CD14-positive monocyte (primary cell): ENCODE results near the gene TOR1B. TPM values are rescaled to one million over a fixed set of nuclear protein-coding genes. Genes with fewer than 3 reads are reported as not detected.

Source experiments
- DNase-seq, 3 donors: peaks; one replicate each; pipeline ENCODE4 v3.0.0-alpha.2; 2011 to 2022
- H2AFZ ChIP-seq: 2 replicates; pipeline ENCODE4 v1.6.0; 2012; ENCODE audit warnings: mild to moderate bottlenecking, low read depth, low read length, inconsistent platforms; ENCODE audit not compliant: insufficient read depth, poor library complexity, severe bottlenecking
- H3K27ac ChIP-seq, 2 donors: 1 replicate in 1 of 2; 2 replicates in 1 of 2; pipeline ENCODE4 v1.5.1; 2012 to 2013; ENCODE audit warnings: low read length in 2 of 2, control low read depth in 1 of 2, inconsistent platforms in 1 of 2, low read depth in 1 of 2, mild to moderate bottlenecking in 1 of 2
- H3K27me3 ChIP-seq, 2 donors: one replicate each; pipeline versions ENCODE4 v1.6.0 to v1.6.1; 2011 to 2013; ENCODE audit warnings: low read length in 2 of 2; ENCODE audit not compliant: control insufficient read depth in 2 of 2, insufficient read depth in 2 of 2
- H3K36me3 ChIP-seq, 2 donors: replicated peaks in 1 of 2; 1 replicate in 1 of 2; 2 replicates in 1 of 2; pipeline versions ENCODE4 v1.5.1 to v1.6.1; 2012 to 2013; ENCODE audit warnings: low read length in 2 of 2, control low read depth in 1 of 2, inconsistent platforms in 1 of 2, mild to moderate bottlenecking in 1 of 2; ENCODE audit not compliant: insufficient read depth in 2 of 2, control insufficient read depth in 1 of 2
- H3K4me1 ChIP-seq, 2 donors: 1 replicate in 1 of 2; 2 replicates in 1 of 2; pipeline versions ENCODE4 v1.5.1 to v1.6.1; 2012 to 2013; ENCODE audit warnings: low read length in 2 of 2, control low read depth in 1 of 2, inconsistent platforms in 1 of 2, mild to moderate bottlenecking in 1 of 2, moderate library complexity in 1 of 2; ENCODE audit not compliant: insufficient read depth in 2 of 2, control insufficient read depth in 1 of 2
- H3K4me2 ChIP-seq: replicated peaks from 2 replicates; pipeline ENCODE3; 2012; ENCODE audit warnings: low read length, moderate library complexity, mild to moderate bottlenecking; ENCODE audit not compliant: poor library complexity, severe bottlenecking; ENCODE audit errors: extremely low read depth
- H3K4me3 ChIP-seq, 3 experiments: fragments of 200-600 bp in 1 of 3; sonication (generic) in 1 of 3; replicated peaks in 1 of 3; 1 replicate in 2 of 3; 2 replicates in 1 of 3; pipeline ENCODE4 v1.5.1; 2011 to 2013; ENCODE audit warnings: low read length in 3 of 3, mild to moderate bottlenecking in 3 of 3, control low read depth in 2 of 3, low read depth in 2 of 3, inconsistent platforms in 1 of 3, moderate library complexity in 1 of 3
- H3K79me2 ChIP-seq: 2 replicates; pipeline ENCODE4 v1.6.0; 2012; ENCODE audit warnings: mild to moderate bottlenecking, control low read depth, inconsistent platforms, low read length, moderate library complexity; ENCODE audit not compliant: insufficient read depth
- H3K9ac ChIP-seq: 2 replicates; pipeline ENCODE4 v1.6.0; 2017; ENCODE audit warnings: low read length, mild to moderate bottlenecking; ENCODE audit not compliant: insufficient read depth, poor library complexity, severe bottlenecking
- H3K9me3 ChIP-seq, 2 donors: replicated peaks in 1 of 2; 1 replicate in 1 of 2; 2 replicates in 1 of 2; pipeline versions ENCODE4 v1.5.1 to v1.6.1; 2012 to 2013; ENCODE audit warnings: low read length in 2 of 2, control low read depth in 1 of 2; ENCODE audit not compliant: control insufficient read depth in 1 of 2, insufficient read depth in 1 of 2
- H4K20me1 ChIP-seq: 2 replicates; pipeline ENCODE4 v1.6.0; 2012; ENCODE audit warnings: mild to moderate bottlenecking, low read length, control low read depth, moderate library complexity; ENCODE audit not compliant: insufficient read depth
- H3K27ac Mint-ChIP-seq, 7 donors: one replicate each; pipeline ENCODE4 v1.8.0; 2020; ENCODE audit warnings: mild to moderate bottlenecking in 7 of 7, mixed read lengths in 7 of 7, moderate library complexity in 6 of 7, inconsistent platforms in 2 of 7
- H3K27me3 Mint-ChIP-seq, 3 donors: one replicate each; pipeline ENCODE4 v1.8.0; 2021 to 2022; ENCODE audit warnings: low read depth in 3 of 3, mild to moderate bottlenecking in 3 of 3, mixed read lengths in 3 of 3, moderate library complexity in 3 of 3, inconsistent platforms in 1 of 3
- H3K36me3 Mint-ChIP-seq, 2 donors: one replicate each; pipeline ENCODE4 v1.8.0; 2020; ENCODE audit warnings: mixed read lengths in 2 of 2, inconsistent platforms in 1 of 2, mild to moderate bottlenecking in 1 of 2
- H3K4me1 Mint-ChIP-seq: one replicate; pipeline ENCODE4 v1.8.0; 2020; ENCODE audit warnings: mild to moderate bottlenecking, mixed read lengths
- H3K4me3 Mint-ChIP-seq, 2 donors: one replicate each; pipeline ENCODE4 v1.8.0; 2020; ENCODE audit warnings: mild to moderate bottlenecking in 2 of 2, mixed read lengths in 2 of 2, moderate library complexity in 1 of 2
- H3K9me3 Mint-ChIP-seq, 7 donors: one replicate each; pipeline ENCODE4 v1.8.0; 2020 to 2022; ENCODE audit warnings: mixed read lengths in 7 of 7, mild to moderate bottlenecking in 6 of 7, moderate library complexity in 6 of 7, inconsistent platforms in 2 of 7
- WGBS: methylation state at CpG from one replicate; pipeline ENCODE4 v1.1.5; 2013; ENCODE audit warnings: missing lambda C conversion rate; ENCODE audit not compliant: insufficient coverage; 5-methylcytosine and 5-hydroxymethylcytosine counted together
- intact Hi-C, 2 donors: fragments of 100-400 bp; cut with micrococcal nuclease; formaldehyde crosslinking; loops; one replicate each; pipeline versions ENCODE4 v1.15.0 to v1.15.1; 2023
- polyA plus RNA-seq, 3 donors: library from polyadenylated mRNA; depleted of rRNA in 1 of 3; unstranded in 2 of 3; stranded (reverse) in 1 of 3; fragments of 300-500 nt in 2 of 3; fragments of >200 nt in 1 of 3; fragmentation: Illumina TruSeq in 2 of 3; gene quantifications; 1 replicate in 2 of 3; 2 replicates in 1 of 3; pipeline ENCODE4 v1.2.3, GENCODE V29; 2012 to 2021
- TF ChIP-seq, protein P1 (sequence below): fragments of 200-600 bp; IDR thresholded peaks from one replicate; pipeline ENCODE4 v1.8.0; 2022; ENCODE audit warnings: antibody characterized with exemption, mild to moderate bottlenecking

TOR1B gene
- polyA plus RNA-seq, 3 donors = 15.8 to 22.5 (median 18.0) TPM

DNA sequence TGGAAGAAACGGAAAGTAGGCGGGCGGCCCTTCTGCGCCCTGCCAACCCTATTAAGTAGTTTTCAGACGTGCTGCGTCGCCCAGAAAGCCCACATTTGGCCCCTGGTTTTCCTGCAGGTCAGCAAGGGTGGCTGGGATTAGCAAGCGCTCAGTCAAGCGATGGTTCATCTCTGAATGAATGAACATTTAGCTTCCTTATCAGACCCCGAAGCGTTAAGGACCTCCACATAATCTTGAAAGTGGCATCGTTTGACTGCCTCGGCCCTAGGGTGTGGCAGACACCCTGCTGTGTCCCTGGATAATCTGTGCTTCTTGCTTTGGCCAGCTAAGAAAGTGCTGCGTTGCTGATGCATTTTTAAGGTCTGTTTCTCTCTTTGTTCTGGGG lies 684 bp downstream of the TOR1B start:
- Histone ChIP-seq H4K20me1 (peaks cover 25% of the 10 kb centered on the region), H3K9ac (peak overlapping the region; percentile 87), H3K4me3 (peak overlapping the region; percentile 53 to 80 (median 79)), H3K4me2 (peak overlapping the region; percentile 88), H3K4me1 (peaks cover 33 to 34% of the 10 kb centered on the region in 2 donors), H3K9me3 (no peaks in the 10 kb centered on the region), H3K79me2 (peaks cover 29% of the 10 kb centered on the region), H2AFZ (peak overlapping the region; percentile 90), H3K36me3 (peaks cover 7 to 13% of the 10 kb centered on the region in 2 donors), H3K27me3 (no peaks in the 10 kb centered on the region), H3K27ac (peak overlapping the region; percentile 14 to 71)
- TF ChIP-seq, protein P1, sequence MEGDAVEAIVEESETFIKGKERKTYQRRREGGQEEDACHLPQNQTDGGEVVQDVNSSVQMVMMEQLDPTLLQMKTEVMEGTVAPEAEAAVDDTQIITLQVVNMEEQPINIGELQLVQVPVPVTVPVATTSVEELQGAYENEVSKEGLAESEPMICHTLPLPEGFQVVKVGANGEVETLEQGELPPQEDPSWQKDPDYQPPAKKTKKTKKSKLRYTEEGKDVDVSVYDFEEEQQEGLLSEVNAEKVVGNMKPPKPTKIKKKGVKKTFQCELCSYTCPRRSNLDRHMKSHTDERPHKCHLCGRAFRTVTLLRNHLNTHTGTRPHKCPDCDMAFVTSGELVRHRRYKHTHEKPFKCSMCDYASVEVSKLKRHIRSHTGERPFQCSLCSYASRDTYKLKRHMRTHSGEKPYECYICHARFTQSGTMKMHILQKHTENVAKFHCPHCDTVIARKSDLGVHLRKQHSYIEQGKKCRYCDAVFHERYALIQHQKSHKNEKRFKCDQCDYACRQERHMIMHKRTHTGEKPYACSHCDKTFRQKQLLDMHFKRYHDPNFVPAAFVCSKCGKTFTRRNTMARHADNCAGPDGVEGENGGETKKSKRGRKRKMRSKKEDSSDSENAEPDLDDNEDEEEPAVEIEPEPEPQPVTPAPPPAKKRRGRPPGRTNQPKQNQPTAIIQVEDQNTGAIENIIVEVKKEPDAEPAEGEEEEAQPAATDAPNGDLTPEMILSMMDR = no peak
- intact Hi-C loops = loop anchor here in 1 of 2 donors (5.0 kb wide), 1 partner anchor 34 kb away; the partner anchor contains the start of genes C9orf78 and USP20
- no peaks in the 10 kb centered on the region for H3K27me3 Mint-ChIP-seq
- DNase-seq = no peak
- peaks cover 36% of the 10 kb centered on the region for H3K4me1 Mint-ChIP-seq
- WGBS = 2% methylated on average over 14 of the region's 14 CpGs
- peak overlapping the region; percentile 35 to 90 (median 70) for H3K27ac Mint-ChIP-seq
- peak overlapping the region; percentile 90 to 95 for H3K4me3 Mint-ChIP-seq
- peaks cover 0 to 3% (median 0%) of the 10 kb centered on the region in 7 donors for H3K9me3 Mint-ChIP-seq
- peaks cover 9 to 28% of the 10 kb centered on the region in 2 donors for H3K36me3 Mint-ChIP-seq

DNA sequence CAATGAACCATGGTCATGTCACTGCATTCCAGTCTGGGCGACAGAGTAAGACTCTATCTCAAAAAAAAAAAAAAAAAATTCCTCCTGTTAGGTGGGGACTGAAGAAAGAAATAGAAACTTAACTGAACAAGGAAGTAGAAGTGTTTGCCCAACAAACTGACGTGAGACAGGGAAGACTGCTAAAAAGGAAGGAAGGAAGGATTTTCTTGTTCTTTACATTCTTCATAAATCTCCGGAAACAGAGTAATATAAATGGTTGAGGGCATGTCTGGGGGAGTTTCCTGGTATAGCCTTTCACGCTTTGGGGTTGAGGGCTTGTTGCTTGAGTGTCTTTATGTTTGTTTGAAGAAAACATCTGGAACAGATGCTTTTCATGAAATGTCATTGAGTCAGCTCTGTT lies 3.1 kb downstream of the TOR1B start:
- whole genome bisulfite sequencing = 22% methylated on average over 2 of the region's 4 CpGs
- peaks cover 49% of the 10 kb centered on the region for H4K20me1 ChIP-seq
- peaks cover 0 to 1% (median 0%) of the 10 kb centered on the region in 3 donors for H3K27me3 Mint-ChIP-seq
- H3K27ac Mint-ChIP-seq = peak overlapping the region; percentile 68 to 91 (median 86)
- peaks cover 33 to 34% of the 10 kb centered on the region in 2 donors for H3K4me1 ChIP-seq
- peak in 2 of 3 donors; percentile 62 to 66 for DNase-seq
- H3K36me3 ChIP-seq = peaks cover 30 to 37% of the 10 kb centered on the region in 2 donors
- H3K27ac ChIP-seq = peak overlapping the region; percentile 40 to 45
- TF ChIP-seq, protein P1 = no peak
- peak overlapping the region; percentile 42 for H3K4me2 ChIP-seq
- peaks cover 51% of the 10 kb centered on the region for H3K79me2 ChIP-seq
- peak overlapping the region in 1 of 2 donors; percentile 61 for H3K4me3 Mint-ChIP-seq
- peak overlapping the region in 1 of 3 experiments; percentile 22 for H3K4me3 ChIP-seq
- peaks cover 28 to 51% of the 10 kb centered on the region in 2 donors for H3K36me3 Mint-ChIP-seq
- H3K4me1 Mint-ChIP-seq = peaks cover 39% of the 10 kb centered on the region
- peaks cover 0 to 3% (median 0%) of the 10 kb centered on the region in 7 donors for H3K9me3 Mint-ChIP-seq
- H3K27me3 ChIP-seq = no peaks in the 10 kb centered on the region
- H3K9me3 ChIP-seq = no peaks in the 10 kb centered on the region
- intact Hi-C loops = no loop called here
- no peak overlapping the region for H3K9ac ChIP-seq
- H2AFZ ChIP-seq = no peak overlapping the region
